GM10248 (cell line): Measurements from ENCODE around the gene STX8.

Source experiments
- CTCF ChIA-PET: fragments of 300-600 bp; sonication (Branson Sonifier 250); formaldehyde crosslinking; extraction: SDS; loops from one replicate; lab custom pipeline; 2021; ENCODE audit warnings: antibody characterized with exemption; lab: Yijun Ruan, JAX
- POLR2A ChIA-PET: fragments of 350-650 bp; sonication (Branson Sonifier 250); formaldehyde crosslinking; extraction: SDS; loops from one replicate; lab custom pipeline; 2020; ENCODE audit warnings: antibody characterized with exemption; lab: Yijun Ruan, JAX
- DNase-seq: peaks from one replicate; pipeline ENCODE4 v3.0.0; 2012; ENCODE audit errors: extremely low spot score
- CTCF ChIP-seq: IDR thresholded peaks from 2 replicates; pipeline ENCODE4 v1.5.1; 2012; ENCODE audit warnings: mild to moderate bottlenecking, low read depth; ENCODE audit errors: extremely low read depth, missing control alignments, control extremely low read depth

Gene STX8

GRCh38 chr17:9215465-9215864 is 360.2 kb downstream of the STX8 start:
- CTCF ChIA-PET: interaction anchor here (2.1 kb wide), 1 partner anchor 14 kb away, joined by 6 read pairs; no protein-coding TSS in a partner anchor

DNA sequence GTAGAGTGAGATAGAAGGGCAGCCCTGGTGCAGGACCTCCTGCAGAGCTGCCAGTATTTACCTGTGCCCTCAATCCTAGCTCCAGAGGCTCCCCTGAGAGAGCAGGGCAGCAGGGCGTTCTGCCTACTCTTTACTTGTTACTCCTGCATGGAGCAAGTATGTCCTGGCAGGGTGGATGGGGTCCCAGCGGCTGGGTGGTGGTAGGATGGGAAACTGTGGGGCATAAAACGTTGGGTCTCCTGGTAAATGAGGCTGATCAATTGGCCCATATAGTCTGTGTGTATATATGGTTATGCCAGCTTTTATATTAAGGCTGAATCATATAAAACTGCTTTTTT is 362.3 kb downstream of the STX8 start:
- ChIA-PET CTCF (interaction anchor here (1.3 to 1.4 kb wide), 2 partner anchors 9 to 32 kb away, joined by 3 to 4 read pairs; no protein-coding TSS in a partner anchor), POLR2A (no interaction called here)
- no peak for DNase-seq
- no peak for TF ChIP-seq CTCF

More at GRCh38 chr17:9215465-9215864, 360.2 kb downstream of the STX8 start:
- TF ChIP-seq CTCF: no peak
- POLR2A ChIA-PET: no interaction called here
- no peak for DNase-seq

- POLR2A ChIA-PET: no interaction called here
Observed at GRCh38 chr17:9212376-9213302, 363.0 kb downstream of the STX8 start.

GRCh38 chr17:9211133-9211765 is 364.4 kb downstream of the STX8 start:
- no peak for TF ChIP-seq CTCF
- ChIA-PET POLR2A (no interaction called here), CTCF (interaction anchor here (1.0 to 1.1 kb wide), 2 partner anchors 10 to 17 kb away, joined by 3 read pairs; no protein-coding TSS in a partner anchor)
- no peak for DNase-seq

More at GRCh38 chr17:9212376-9213302, 363.0 kb downstream of the STX8 start:
- no peak for TF ChIP-seq CTCF
- CTCF ChIA-PET: interaction anchor here (1.1 to 1.4 kb wide), 3 partner anchors 8 to 31 kb away, joined by 3 to 4 read pairs (median 3); no protein-coding TSS in a partner anchor
- DNase-seq: no peak

- DNase-seq: no peak
- ChIA-PET CTCF (interaction anchor here (0.9 to 1.0 kb wide), 2 partner anchors 9 to 18 kb away, joined by 3 to 4 read pairs; no protein-coding TSS in a partner anchor), POLR2A (no interaction called here)
- TF ChIP-seq CTCF: no peak
Observed at GRCh38 chr17:9209781-9210370, 365.7 kb downstream of the STX8 start.

DNA sequence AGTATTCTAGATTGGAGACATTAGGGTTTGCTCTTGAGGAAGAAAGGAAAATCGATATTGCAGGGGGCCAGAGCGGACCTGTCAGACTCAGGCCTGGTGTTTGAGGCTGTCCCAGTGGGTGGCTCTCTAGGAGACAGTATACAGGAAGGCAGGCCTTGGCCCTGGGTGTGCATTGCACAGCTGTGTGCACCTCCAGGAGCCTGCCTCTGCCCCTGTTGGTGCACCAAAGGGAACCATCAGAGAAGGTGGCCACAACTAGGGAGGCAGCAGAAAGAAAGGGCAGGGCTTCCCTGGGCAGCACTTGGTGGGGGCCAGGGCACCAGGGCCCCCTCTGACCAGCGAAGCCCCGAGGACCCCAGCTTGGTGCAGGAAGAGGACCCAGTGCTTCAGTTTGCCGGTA is 366.3 kb downstream of the STX8 start:
- no peak for TF ChIP-seq CTCF
- POLR2A ChIA-PET: no interaction called here
- DNase-seq: no peak
- CTCF ChIA-PET: interaction anchor here (0.9 kb wide), 1 partner anchor 9 kb away, joined by 4 read pairs; no protein-coding TSS in a partner anchor
